HUES64 (cell line): ENCODE measurements around the gene LDAH.
"Not testable (repeated sequence)": the region's sequence is repeated elsewhere in the genome, so short reads cannot be mapped to it uniquely, and the experiment has no call there.

ENCODE experiments used
- H3K27ac ChIP-seq: 2 replicates; pipeline ENCODE4 v1.7.0; 2013; ENCODE audit warnings: low read depth, low read length, inconsistent platforms
- H3K27me3 ChIP-seq: 2 replicates; pipeline ENCODE4 v1.6.1; 2013; ENCODE audit warnings: mild to moderate bottlenecking, low read length; ENCODE audit not compliant: insufficient read depth
- H3K36me3 ChIP-seq: 2 replicates; pipeline ENCODE4 v1.6.1; 2013; ENCODE audit warnings: mild to moderate bottlenecking, low read length; ENCODE audit not compliant: insufficient read depth
- H3K4me1 ChIP-seq: 2 replicates; pipeline ENCODE4 v1.6.1; 2013; ENCODE audit warnings: mild to moderate bottlenecking, low read length, moderate library complexity; ENCODE audit not compliant: insufficient read depth
- H3K4me3 ChIP-seq: 2 replicates; pipeline ENCODE4 v1.5.1; 2013; ENCODE audit warnings: mild to moderate bottlenecking, low read length, moderate library complexity
- H3K9ac ChIP-seq: 2 replicates; pipeline ENCODE4 v1.6.1; 2013; ENCODE audit warnings: mild to moderate bottlenecking, low read depth, low read length
- H3K9me3 ChIP-seq: 2 replicates; pipeline ENCODE4 v1.6.1; 2013; ENCODE audit warnings: low read depth, low read length; ENCODE audit not compliant: insufficient read depth
- WGBS: fragments of 150-250, 120-280 bp; methylation state at CpG from one replicate; pipeline ENCODE4 v1.1.7; 2013; ENCODE audit warnings: missing lambda C conversion rate; 5-methylcytosine and 5-hydroxymethylcytosine counted together

Gene LDAH

GRCh38 chr2:20717641-20718040 is 105.3 kb downstream of the LDAH start:
- H3K27ac ChIP-seq: no peak overlapping the region
- no peaks in the 10 kb centered on the region for H3K4me1 ChIP-seq
- H3K9me3 ChIP-seq: no peaks in the 10 kb centered on the region
- H3K4me3 ChIP-seq: no peak overlapping the region
- H3K27me3 ChIP-seq: no peaks in the 10 kb centered on the region
- 90% methylated on average over 1 of the region's 1 CpG for WGBS
- H3K36me3 ChIP-seq: no peaks in the 10 kb centered on the region
- no peak overlapping the region for H3K9ac ChIP-seq

- not testable (repeated sequence) for H3K4me3 ChIP-seq, H3K9me3 ChIP-seq, H3K27me3 ChIP-seq, H3K27ac ChIP-seq, H3K9ac ChIP-seq, H3K4me1 ChIP-seq, H3K36me3 ChIP-seq
- WGBS: 100% methylated on average over 1 of the region's 3 CpGs
Measured at GRCh38 chr2:20716164-20716563, 106.7 kb downstream of the LDAH start.

- H3K9me3 ChIP-seq, H3K36me3 ChIP-seq, H3K27me3 ChIP-seq, H3K9ac ChIP-seq, H3K4me3 ChIP-seq, H3K4me1 ChIP-seq, H3K27ac ChIP-seq: not testable (repeated sequence)
- 80% methylated on average over 1 of the region's 2 CpGs for WGBS
Measured at GRCh38 chr2:20714412-20714811, 108.5 kb downstream of the LDAH start.

- not testable (repeated sequence) for H3K36me3 ChIP-seq, H3K27me3 ChIP-seq, H3K27ac ChIP-seq, H3K9me3 ChIP-seq, H3K4me1 ChIP-seq, H3K4me3 ChIP-seq, H3K9ac ChIP-seq
- WGBS: 97% methylated on average over 2 of the region's 3 CpGs
Measured at GRCh38 chr2:20713585-20713984, 109.3 kb downstream of the LDAH start.

- H3K27me3 ChIP-seq, H3K9me3 ChIP-seq, H3K9ac ChIP-seq, H3K4me1 ChIP-seq, H3K4me3 ChIP-seq, H3K27ac ChIP-seq, H3K36me3 ChIP-seq: not testable (repeated sequence)
- WGBS: 93% methylated on average over 7 of the region's 7 CpGs
Measured at GRCh38 chr2:20711641-20712040, 111.3 kb downstream of the LDAH start.

- Histone ChIP-seq H3K4me3 (no peak overlapping the region), H3K9me3 (no peaks in the 10 kb centered on the region), H3K27ac (no peak overlapping the region), H3K36me3 (no peaks in the 10 kb centered on the region), H3K4me1 (peaks cover 5% of the 10 kb centered on the region; the same call in 1 of the 2 replicates), H3K27me3 (no peaks in the 10 kb centered on the region), H3K9ac (no peak overlapping the region)
- WGBS: 74% methylated on average over 4 of the region's 4 CpGs
Measured at GRCh38 chr2:20707601-20708000, 115.3 kb downstream of the LDAH start.

- Histone ChIP-seq H3K9me3 (no peaks in the 10 kb centered on the region), H3K36me3 (no peaks in the 10 kb centered on the region), H3K27ac (no peak overlapping the region), H3K9ac (no peak overlapping the region), H3K4me3 (no peak overlapping the region), H3K4me1 (peaks cover 5% of the 10 kb centered on the region; the same call in 1 of the 2 replicates), H3K27me3 (no peaks in the 10 kb centered on the region)
- WGBS: 94% methylated on average over 3 of the region's 3 CpGs
Measured at GRCh38 chr2:20706786-20707185, 116.1 kb downstream of the LDAH start.

- Histone ChIP-seq H3K9ac (no peak overlapping the region), H3K27me3 (no peaks in the 10 kb centered on the region), H3K27ac (no peak overlapping the region), H3K9me3 (no peaks in the 10 kb centered on the region), H3K36me3 (no peaks in the 10 kb centered on the region), H3K4me1 (peaks cover 5% of the 10 kb centered on the region; the same call in 1 of the 2 replicates), H3K4me3 (no peak overlapping the region)
- 100% methylated on average over 2 of the region's 2 CpGs for WGBS
Measured at GRCh38 chr2:20706217-20706616, 116.7 kb downstream of the LDAH start.

GRCh38 chr2:20704886-20705285 is 118.0 kb downstream of the LDAH start:
- Histone ChIP-seq H3K27me3 (no peaks in the 10 kb centered on the region), H3K9me3 (no peaks in the 10 kb centered on the region), H3K36me3 (no peaks in the 10 kb centered on the region), H3K9ac (no peak overlapping the region), H3K27ac (no peak overlapping the region), H3K4me1 (peaks cover 5% of the 10 kb centered on the region; the same call in 1 of the 2 replicates), H3K4me3 (no peak overlapping the region)
- 85% methylated on average over 1 of the region's 1 CpG for WGBS

- Histone ChIP-seq H3K36me3 (0 out of 2 replicates have a peak, but pooled peaks cover 6% of the 10 kb centered on the region), H3K27ac (no peak overlapping the region), H3K9me3 (no peaks in the 10 kb centered on the region), H3K4me3 (no peak overlapping the region), H3K27me3 (no peaks in the 10 kb centered on the region), H3K9ac (no peak overlapping the region), H3K4me1 (peaks cover 2% of the 10 kb centered on the region; the same call in 1 of the 2 replicates)
- WGBS: 96% methylated on average over 5 of the region's 5 CpGs
Measured at GRCh38 chr2:20702563-20702962, 120.3 kb downstream of the LDAH start.

- 0 out of 2 replicates have a peak, but pooled peaks cover 6% of the 10 kb centered on the region for H3K36me3 ChIP-seq
- no peaks in the 10 kb centered on the region for H3K9me3 ChIP-seq
- H3K4me1 ChIP-seq: no peaks in the 10 kb centered on the region
- no peak overlapping the region for H3K9ac ChIP-seq
- H3K4me3 ChIP-seq: no peak overlapping the region
- no peaks in the 10 kb centered on the region for H3K27me3 ChIP-seq
- H3K27ac ChIP-seq: no peak overlapping the region
- WGBS: 97% methylated on average over 4 of the region's 4 CpGs
Measured at GRCh38 chr2:20698916-20699613, 123.8 kb downstream of the LDAH start.
